B cell (primary cell): ENCODE results near the gene TSC2. TPM values are rescaled to one million over a fixed set of nuclear protein-coding genes. Genes with fewer than 3 reads are reported as not detected.
A peak's percentile ranks its signal among the peaks of the same experiment; 100 is the strongest.
"Not testable (repeated sequence)": the region's sequence is repeated elsewhere in the genome, so short reads cannot be mapped to it uniquely, and the experiment has no call there.

Source experiments
- ATAC-seq: fragments of 200-7000 bp; cut with Tn5 transposase; one replicate; pipeline ENCODE4 v1.10.0; 2021; ENCODE audit warnings: low read depth, mild to moderate bottlenecking, moderate number of reproducible peaks, moderate library complexity
- CTCF ChIA-PET: fragments of 350-600 bp; sonication (Branson Sonifier 250); formaldehyde crosslinking; loops from one replicate; lab custom pipeline; 2021; ENCODE audit warnings: antibody characterized with exemption, inconsistent platforms; lab: Charles Lee
- POLR2A ChIA-PET: fragments of 350-600 bp; sonication (Branson Sonifier 250); formaldehyde crosslinking; loops from one replicate; lab custom pipeline; 2021; ENCODE audit warnings: antibody characterized with exemption; lab: Charles Lee
- DNase-seq: peaks from one replicate; pipeline ENCODE4 v3.0.0; 2013
- H2AFZ ChIP-seq: 2 replicates; pipeline ENCODE4 v1.6.1; 2012; ENCODE audit warnings: mild to moderate bottlenecking, low read depth, low read length; ENCODE audit not compliant: insufficient read depth, poor library complexity, severe bottlenecking
- H3K27ac ChIP-seq, 2 donors: 1 replicate in 1 of 2; 2 replicates in 1 of 2; pipeline ENCODE4 v1.5.1; 2012 to 2013; ENCODE audit warnings: low read length in 2 of 2, mild to moderate bottlenecking in 2 of 2, moderate library complexity in 1 of 2
- H3K27me3 ChIP-seq, 4 experiments: fragments of 200-600 bp in 1 of 4; sonication (generic) in 1 of 4; replicated peaks in 1 of 4; 1 replicate in 2 of 4; 2 replicates in 2 of 4; pipeline versions ENCODE4 v1.6.1 to v1.7.0; 2013 to 2016; ENCODE audit warnings: low read length in 3 of 4, mild to moderate bottlenecking in 2 of 4, mixed read lengths in 1 of 4, moderate library complexity in 1 of 4; ENCODE audit not compliant: insufficient read depth in 4 of 4, control insufficient read depth in 3 of 4; ENCODE audit errors: control extremely low read depth in 1 of 4
- H3K36me3 ChIP-seq, 2 experiments: replicated peaks in 1 of 2; 1 replicate in 1 of 2; 2 replicates in 1 of 2; pipeline versions ENCODE4 v1.6.1 to v1.7.1; 2013; ENCODE audit warnings: low read length in 1 of 2; ENCODE audit not compliant: insufficient read depth in 2 of 2, control insufficient read depth in 1 of 2; ENCODE audit errors: control extremely low read depth in 1 of 2, extremely low read depth in 1 of 2
- H3K4me1 ChIP-seq, 2 donors: fragments of 200-600 bp in 1 of 2; sonication (generic) in 1 of 2; 1 replicate in 1 of 2; 2 replicates in 1 of 2; pipeline versions ENCODE4 v1.5.1 to v1.6.1; 2013 to 2017; ENCODE audit warnings: low read length in 2 of 2; ENCODE audit not compliant: control insufficient read depth in 2 of 2, insufficient read depth in 2 of 2
- H3K4me2 ChIP-seq: replicated peaks from 2 replicates; pipeline ENCODE3; 2012; ENCODE audit warnings: mild to moderate bottlenecking, low read depth, low read length; ENCODE audit not compliant: poor library complexity, severe bottlenecking
- H3K4me3 ChIP-seq, 5 experiments: fragments of 200-600 bp in 1 of 5; sonication (generic) in 1 of 5; 1 replicate in 3 of 5; 2 replicates in 2 of 5; pipeline versions ENCODE4 v1.5.1 to v1.7.0; 2011 to 2016; ENCODE audit warnings: low read length in 4 of 5, mild to moderate bottlenecking in 4 of 5, low read depth in 2 of 5, control low read depth in 1 of 5, moderate library complexity in 1 of 5; ENCODE audit not compliant: insufficient read depth in 1 of 5; ENCODE audit errors: control extremely low read depth in 1 of 5, extremely low read depth in 1 of 5
- H3K79me2 ChIP-seq: fragments of 200-600 bp; sonication (generic); one replicate; pipeline ENCODE4 v1.6.0; 2016; ENCODE audit warnings: low read length; ENCODE audit not compliant: control insufficient read depth, insufficient read depth
- H3K9ac ChIP-seq: fragments of 200-600 bp; sonication (generic); 2 replicates; pipeline ENCODE4 v1.6.1; 2017; ENCODE audit warnings: mild to moderate bottlenecking, low read length, moderate library complexity
- H3K9me3 ChIP-seq, 3 donors: one replicate each; pipeline versions ENCODE4 v1.6.1 to v1.7.1; 2013; ENCODE audit warnings: low read length in 2 of 3; ENCODE audit not compliant: control insufficient read depth in 2 of 3, insufficient read depth in 1 of 3; ENCODE audit errors: control extremely low read depth in 1 of 3
- H4K20me1 ChIP-seq: 2 replicates; pipeline ENCODE4 v1.6.0; 2012; ENCODE audit warnings: mild to moderate bottlenecking, low read length; ENCODE audit not compliant: insufficient read depth, control insufficient read depth, poor library complexity, severe bottlenecking
- H3K27ac Mint-ChIP-seq: one replicate; pipeline ENCODE4 v1.8.0; 2021; ENCODE audit warnings: mixed read lengths
- H3K27me3 Mint-ChIP-seq: one replicate; pipeline ENCODE4 v1.8.0; 2021; ENCODE audit warnings: mixed read lengths
- H3K4me1 Mint-ChIP-seq: one replicate; pipeline ENCODE4 v1.8.0; 2021; ENCODE audit warnings: mixed read lengths
- H3K4me3 Mint-ChIP-seq: one replicate; pipeline ENCODE4 v1.8.0; 2021; ENCODE audit warnings: mixed read lengths
- H3K9me3 Mint-ChIP-seq: one replicate; pipeline ENCODE4 v1.8.0; 2022; ENCODE audit warnings: mixed read lengths; ENCODE audit not compliant: insufficient read depth
- WGBS: methylation state at CpG from one replicate; pipeline ENCODE4 v1.1.5; 2013; ENCODE audit warnings: missing lambda C conversion rate; ENCODE audit not compliant: insufficient coverage; 5-methylcytosine and 5-hydroxymethylcytosine counted together
- intact Hi-C: fragments of 100-400 bp; cut with micrococcal nuclease; formaldehyde crosslinking; loops from one replicate; pipeline ENCODE4 v1.10.0; 2022
- polyA plus RNA-seq: library from polyadenylated mRNA; depleted of rRNA; stranded (reverse); fragments of >200 nt; gene quantifications from 2 replicates; pipeline ENCODE4 v1.2.3, GENCODE V29; 2012
- total RNA-seq, 2 donors: library from RNA; stranded (reverse); fragments of 120-200 nt in 1 of 2; gene quantifications; 1 replicate in 1 of 2; 2 replicates in 1 of 2; pipeline versions ENCODE4 v1.2.3 to v1.2.4, GENCODE V29; 2013 to 2022

Gene TSC2
- total and polyA plus RNA-seq, 2 donors (not counting 1 experiment from before 2014, with no cell fraction given): 128 to 194 TPM

GRCh38 chr16:2126161-2126743 is 78.5 kb downstream of the TSC2 start:
- H3K9ac ChIP-seq, H3K27me3 ChIP-seq, H3K9me3 ChIP-seq, H3K4me3 Mint-ChIP-seq, H3K27me3 Mint-ChIP-seq, H2AFZ ChIP-seq, H3K27ac ChIP-seq, H3K4me3 ChIP-seq, H3K79me2 ChIP-seq, intact Hi-C loops, H3K9me3 Mint-ChIP-seq, POLR2A ChIA-PET, H3K27ac Mint-ChIP-seq, H3K36me3 ChIP-seq, H3K4me2 ChIP-seq, CTCF ChIA-PET, ATAC-seq: not testable (repeated sequence)
- peaks cover 22% of the 10 kb centered on the region for H3K4me1 Mint-ChIP-seq
- 83% methylated on average over 19 of the region's 21 CpGs for WGBS
- Histone ChIP-seq H3K4me1 (peaks cover 5 to 17% of the 10 kb centered on the region in 2 donors), H4K20me1 (peaks cover 15% of the 10 kb centered on the region)
- DNase-seq: peak; percentile 20

GRCh38 chr16:2126928-2127556 is 79.3 kb downstream of the TSC2 start:
- H3K27me3 Mint-ChIP-seq, H3K9me3 Mint-ChIP-seq, ATAC-seq, H3K4me3 ChIP-seq, H3K4me2 ChIP-seq, H2AFZ ChIP-seq, H3K27ac ChIP-seq, H3K27me3 ChIP-seq, H3K36me3 ChIP-seq, POLR2A ChIA-PET, intact Hi-C loops, H4K20me1 ChIP-seq, H3K9me3 ChIP-seq, H3K9ac ChIP-seq, H3K79me2 ChIP-seq, CTCF ChIA-PET: not testable (repeated sequence)
- H3K4me3 Mint-ChIP-seq: peak overlapping the region; percentile 13
- H3K4me1 ChIP-seq: peaks cover 5 to 17% of the 10 kb centered on the region in 2 donors
- peak overlapping the region; percentile 59 for H3K27ac Mint-ChIP-seq
- 97% methylated on average over 27 of the region's 31 CpGs for WGBS
- H3K4me1 Mint-ChIP-seq: peaks cover 20% of the 10 kb centered on the region
- DNase-seq: peak; percentile 47

- H3K27me3 ChIP-seq, H3K4me3 Mint-ChIP-seq, H3K4me3 ChIP-seq, H3K4me2 ChIP-seq, H3K9me3 ChIP-seq, POLR2A ChIA-PET, H3K27ac Mint-ChIP-seq, ATAC-seq, H3K9ac ChIP-seq, H3K79me2 ChIP-seq, CTCF ChIA-PET, intact Hi-C loops, H3K27ac ChIP-seq, H3K9me3 Mint-ChIP-seq, H3K27me3 Mint-ChIP-seq, H2AFZ ChIP-seq, H4K20me1 ChIP-seq, H3K36me3 ChIP-seq: not testable (repeated sequence)
- peak; percentile 54 for DNase-seq
- WGBS: 80% methylated on average over 2 of the region's 3 CpGs
- peaks cover 5 to 17% of the 10 kb centered on the region in 2 donors for H3K4me1 ChIP-seq
- peaks cover 18% of the 10 kb centered on the region for H3K4me1 Mint-ChIP-seq
These were observed 80.0 kb downstream of the TSC2 start for GRCh38 chr16:2127630-2128280.

GRCh38 chr16:2129251-2129650 is 81.5 kb downstream of the TSC2 start:
- H3K9me3 ChIP-seq, H3K27me3 ChIP-seq, H3K27me3 Mint-ChIP-seq, H3K36me3 ChIP-seq, H3K4me3 ChIP-seq, H3K4me3 Mint-ChIP-seq, H3K79me2 ChIP-seq, ATAC-seq, H3K27ac ChIP-seq, H3K9me3 Mint-ChIP-seq, CTCF ChIA-PET, H3K9ac ChIP-seq, H2AFZ ChIP-seq, intact Hi-C loops, DNase-seq, H4K20me1 ChIP-seq, H3K27ac Mint-ChIP-seq, H3K4me2 ChIP-seq: not testable (repeated sequence)
- POLR2A ChIA-PET: interaction anchor here (0.6 kb wide), 1 partner anchor 723 kb away, joined by 3 read pairs; no protein-coding TSS in a partner anchor
- peaks cover 5 to 17% of the 10 kb centered on the region in 2 donors for H3K4me1 ChIP-seq
- no CpG with 5 or more reads among the region's 11 CpGs for WGBS
- peaks cover 18% of the 10 kb centered on the region for H3K4me1 Mint-ChIP-seq
